Bronchial epithelial cell (primary cell): Measurements from ENCODE around the gene OR1I1. TPM values are rescaled to one million over a fixed set of nuclear protein-coding genes. Genes with fewer than 3 reads are reported as not detected.

ENCODE experiments used
- DNase-seq: peaks from one replicate; pipeline ENCODE4 v3.0.0-alpha.2; 2010; ENCODE audit warnings: low read depth
- FAIRE-seq: peaks from 2 replicates; lab custom pipeline; 2011; peaks lifted over from hg19 to GRCh38; lab: Jason Lieb, UNC
- H3K27me3 ChIP-seq: 2 replicates; pipeline ENCODE4 v1.5.1; 2011; ENCODE audit warnings: low read length; ENCODE audit not compliant: control insufficient read depth, insufficient read depth
- H3K36me3 ChIP-seq: 2 replicates; pipeline ENCODE4 v1.5.1; 2011; ENCODE audit warnings: low read length; ENCODE audit not compliant: control insufficient read depth, insufficient read depth
- H3K4me3 ChIP-seq: 2 replicates; pipeline ENCODE4 v1.5.1; 2011; ENCODE audit warnings: mild to moderate bottlenecking, low read depth, low read length, control low read depth
- total RNA-seq: library from RNA; depleted of rRNA; stranded (reverse); fragments of >200 nt; gene quantifications from 2 replicates; pipeline ENCODE4 v1.2.1, GENCODE V29; 2014
- TF ChIP-seq, protein P1 (sequence below): IDR thresholded peaks from 2 replicates; pipeline ENCODE4 v1.5.1; 2011; ENCODE audit warnings: mild to moderate bottlenecking, moderate library complexity, low read length, control low read depth, inconsistent platforms; ENCODE audit not compliant: insufficient read depth, severe bottlenecking

The OR1I1 gene
- total RNA-seq, 1 donor from 2014 or later: not detected

DNA sequence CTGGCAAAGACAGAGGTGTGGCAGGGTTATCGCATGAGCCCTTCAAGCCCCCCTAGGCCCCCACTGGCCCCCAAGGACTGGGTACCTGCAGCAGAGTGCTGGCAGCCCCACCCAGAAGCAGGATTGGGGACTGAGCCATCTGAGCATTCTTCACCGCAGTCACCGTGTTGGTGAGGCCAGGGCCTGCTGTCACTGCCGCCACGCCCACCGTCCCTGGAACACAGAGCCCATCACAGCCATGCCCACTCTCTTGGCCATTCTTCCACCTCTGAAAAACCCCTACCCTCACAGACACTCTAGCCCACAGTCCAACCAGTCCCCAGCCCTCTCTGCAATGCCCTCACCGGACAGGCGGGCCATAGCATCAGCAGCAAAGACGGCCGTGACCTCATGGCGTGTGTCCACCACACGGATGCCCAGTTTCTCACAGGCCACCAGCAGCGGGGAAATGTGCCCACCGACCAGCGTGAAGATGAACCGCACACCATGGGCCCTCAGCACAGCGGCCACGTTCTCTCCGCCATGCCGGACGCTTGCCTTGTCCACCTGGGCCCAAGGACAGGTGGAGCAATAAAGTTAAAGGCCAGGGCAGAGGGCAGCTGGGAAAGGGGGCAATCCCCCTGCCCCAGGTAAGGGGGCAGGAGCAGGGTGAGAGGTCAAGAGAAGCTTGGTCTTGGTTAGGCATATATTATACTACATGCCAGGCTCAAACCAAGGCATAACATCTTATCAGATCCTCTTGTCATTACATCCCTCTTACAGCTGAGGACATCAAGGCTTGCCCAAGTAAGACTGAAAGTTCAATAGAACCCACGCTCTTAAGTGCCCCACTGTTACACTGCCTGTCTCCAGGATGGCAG is 41.2 kb downstream of the OR1I1 start:
- FAIRE-seq (no peak), DNase-seq (no peak)
- H3K27me3 ChIP-seq: no peaks in the 10 kb centered on the region
- no peak overlapping the region for H3K4me3 ChIP-seq
- H3K36me3 ChIP-seq: peaks cover 21% of the 10 kb centered on the region
- TF ChIP-seq, protein P1, sequence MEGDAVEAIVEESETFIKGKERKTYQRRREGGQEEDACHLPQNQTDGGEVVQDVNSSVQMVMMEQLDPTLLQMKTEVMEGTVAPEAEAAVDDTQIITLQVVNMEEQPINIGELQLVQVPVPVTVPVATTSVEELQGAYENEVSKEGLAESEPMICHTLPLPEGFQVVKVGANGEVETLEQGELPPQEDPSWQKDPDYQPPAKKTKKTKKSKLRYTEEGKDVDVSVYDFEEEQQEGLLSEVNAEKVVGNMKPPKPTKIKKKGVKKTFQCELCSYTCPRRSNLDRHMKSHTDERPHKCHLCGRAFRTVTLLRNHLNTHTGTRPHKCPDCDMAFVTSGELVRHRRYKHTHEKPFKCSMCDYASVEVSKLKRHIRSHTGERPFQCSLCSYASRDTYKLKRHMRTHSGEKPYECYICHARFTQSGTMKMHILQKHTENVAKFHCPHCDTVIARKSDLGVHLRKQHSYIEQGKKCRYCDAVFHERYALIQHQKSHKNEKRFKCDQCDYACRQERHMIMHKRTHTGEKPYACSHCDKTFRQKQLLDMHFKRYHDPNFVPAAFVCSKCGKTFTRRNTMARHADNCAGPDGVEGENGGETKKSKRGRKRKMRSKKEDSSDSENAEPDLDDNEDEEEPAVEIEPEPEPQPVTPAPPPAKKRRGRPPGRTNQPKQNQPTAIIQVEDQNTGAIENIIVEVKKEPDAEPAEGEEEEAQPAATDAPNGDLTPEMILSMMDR: no peak

DNA sequence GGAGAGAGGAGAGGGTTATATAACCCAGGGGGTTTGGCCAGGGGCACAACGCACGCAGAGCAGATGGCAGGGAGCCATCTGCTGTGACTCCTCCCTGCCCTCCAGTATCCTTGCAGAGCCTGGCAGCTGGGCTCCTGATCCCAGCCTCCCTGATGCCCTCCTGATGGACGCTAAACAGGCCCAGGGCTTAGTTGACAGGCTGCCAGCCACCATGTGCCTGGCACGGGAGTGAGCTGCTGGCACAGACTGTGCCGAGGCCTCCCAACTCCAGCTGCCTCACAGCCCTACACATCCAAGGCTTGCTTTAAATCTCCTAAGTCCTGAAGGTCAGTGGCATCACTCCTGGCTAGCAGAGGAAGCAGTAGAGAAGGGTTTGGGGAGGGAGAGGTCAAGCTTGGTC is 41.9 kb downstream of the OR1I1 start:
- DNase-seq (no peak), FAIRE-seq (no peak)
- H3K27me3 ChIP-seq: no peaks in the 10 kb centered on the region
- no peak overlapping the region for H3K4me3 ChIP-seq
- peaks cover 16% of the 10 kb centered on the region for H3K36me3 ChIP-seq
- TF ChIP-seq, protein P1: no peak

DNA sequence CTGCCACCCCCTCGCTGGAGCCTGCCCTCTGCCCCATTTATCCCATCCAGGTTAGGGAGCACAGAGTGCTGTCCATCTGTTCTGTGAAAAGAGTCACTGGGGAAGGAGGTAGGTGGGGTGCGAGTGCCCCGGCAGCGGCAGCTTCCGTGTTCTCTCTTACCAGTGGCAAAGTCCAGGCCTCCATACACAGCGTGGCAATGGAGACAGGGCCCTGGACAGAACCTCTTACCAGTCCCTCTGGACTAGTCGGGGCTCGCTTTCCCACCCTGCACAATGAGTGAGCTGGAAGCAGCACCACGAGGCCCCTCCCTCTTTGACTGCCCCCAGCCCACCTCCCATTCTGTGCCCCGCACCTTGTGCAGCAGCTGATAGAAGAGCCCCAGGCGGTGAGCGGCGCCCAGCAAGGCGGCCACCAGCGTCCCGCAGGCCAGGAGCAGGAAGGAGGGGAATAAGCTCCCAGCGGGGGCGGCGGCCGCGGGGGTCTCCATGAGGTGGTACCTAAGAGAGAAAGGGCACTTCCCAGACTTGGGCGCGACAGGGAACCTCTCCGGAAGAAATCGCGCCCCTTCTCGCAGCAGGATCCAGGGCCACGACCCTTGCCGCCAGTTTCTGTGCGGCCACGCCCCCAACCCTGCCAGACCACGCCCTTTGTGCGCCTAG is 42.7 kb downstream of the OR1I1 start:
- Histone ChIP-seq H3K36me3 (peaks cover 11% of the 10 kb centered on the region), H3K4me3 (peak overlapping the region; percentile 99), H3K27me3 (no peaks in the 10 kb centered on the region)
- FAIRE-seq (no peak), DNase-seq (no peak)
- TF ChIP-seq, protein P1: no peak

DNA sequence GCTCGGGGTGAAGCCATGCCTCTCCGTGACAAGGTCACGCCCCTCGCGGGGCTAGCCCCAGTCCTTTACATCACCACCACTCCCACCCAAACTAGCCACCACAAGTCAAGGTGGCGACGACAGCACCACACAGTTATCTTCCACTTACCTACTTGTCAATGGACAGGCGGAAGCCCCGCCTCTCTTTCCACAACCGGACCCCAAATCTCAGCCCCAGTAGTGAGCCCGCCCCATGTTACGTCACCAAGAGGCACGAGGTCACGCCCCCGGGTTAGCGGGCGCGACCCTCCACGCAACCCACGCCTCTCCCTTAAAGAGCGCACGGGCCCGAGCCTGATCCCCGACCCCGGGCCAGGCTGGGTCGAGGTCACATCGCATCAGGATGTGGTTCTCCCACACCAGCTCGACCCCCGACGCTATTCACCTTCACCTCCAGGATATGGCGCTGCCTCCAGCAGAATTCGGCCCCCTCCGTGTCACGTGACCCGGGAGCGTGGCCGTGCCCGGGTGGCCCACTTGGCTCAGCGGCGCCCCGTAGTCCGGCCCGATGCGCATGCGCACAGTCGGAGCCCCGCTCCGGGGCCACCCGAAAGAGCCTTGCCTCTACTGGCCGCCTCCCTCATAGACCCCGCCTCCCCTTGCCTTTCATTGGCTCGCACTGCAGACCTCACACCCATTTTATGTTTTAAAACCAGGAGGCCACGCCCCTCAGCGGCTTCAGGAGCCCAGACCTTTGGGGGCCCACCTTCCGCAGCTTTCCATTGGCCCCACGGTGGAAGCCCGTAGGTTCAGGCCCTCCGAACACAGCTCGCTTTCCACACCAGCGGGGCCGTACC is 43.4 kb downstream of the OR1I1 start:
- TF ChIP-seq, protein P1: peak; percentile 6
- FAIRE-seq: no peak
- H3K4me3 ChIP-seq: peak overlapping the region; percentile 99
- peak; percentile 92 for DNase-seq
- no peaks in the 10 kb centered on the region for H3K27me3 ChIP-seq
- H3K36me3 ChIP-seq: peaks cover 6% of the 10 kb centered on the region

DNA sequence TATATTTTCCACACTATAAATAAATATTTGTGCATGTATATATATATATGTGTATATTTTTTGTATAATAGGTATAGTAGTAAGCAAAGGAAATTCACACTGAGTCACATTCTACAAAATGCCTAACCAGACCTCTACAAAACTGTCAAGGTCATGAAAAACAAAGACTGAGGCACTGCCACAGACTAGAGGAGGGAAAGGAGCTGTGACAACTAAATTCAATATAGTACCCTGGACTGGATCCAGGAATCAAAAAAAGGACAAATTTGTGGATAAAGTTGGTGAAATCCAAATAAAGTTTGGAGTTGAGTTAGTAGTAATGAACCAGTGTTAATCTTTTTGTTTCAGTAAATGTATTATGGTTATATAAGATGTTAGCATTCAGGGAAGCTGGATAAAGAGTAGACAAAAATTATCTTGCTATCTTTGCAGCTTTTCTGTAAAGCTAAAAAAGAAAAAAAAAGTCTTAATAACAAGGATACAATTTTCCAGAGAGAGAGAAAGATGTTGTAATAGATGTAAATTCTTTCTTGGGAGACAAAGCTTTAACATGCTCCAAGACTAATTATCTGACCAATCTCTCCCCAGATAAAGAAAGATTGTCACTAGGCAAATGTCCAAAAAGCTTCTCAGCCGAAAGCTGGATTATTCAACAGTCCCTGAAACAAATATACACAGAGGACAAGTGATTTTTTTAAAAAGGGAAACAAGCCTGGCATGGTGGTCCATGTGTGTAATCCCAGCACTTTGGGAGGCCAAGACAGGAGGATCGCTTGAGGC is 44.3 kb downstream of the OR1I1 start:
- Histone ChIP-seq H3K36me3 (peaks cover 3% of the 10 kb centered on the region), H3K4me3 (peak overlapping the region; percentile 99), H3K27me3 (no peaks in the 10 kb centered on the region)
- DNase-seq (no peak), FAIRE-seq (no peak)
- TF ChIP-seq, protein P1: no peak
